SH-SY5Y (cell line): ENCODE results near the gene CARS1.

Source experiments
- GATA2 ChIP-seq: IDR thresholded peaks from 2 replicates; pipeline ENCODE4 v1.6.1; 2011; ENCODE audit warnings: mild to moderate bottlenecking, low read depth, low read length
- GATA3 ChIP-seq: IDR thresholded peaks from 2 replicates; pipeline ENCODE4 v1.6.1; 2011; ENCODE audit warnings: low read depth, mild to moderate bottlenecking, low read length, moderate library complexity

DNA sequence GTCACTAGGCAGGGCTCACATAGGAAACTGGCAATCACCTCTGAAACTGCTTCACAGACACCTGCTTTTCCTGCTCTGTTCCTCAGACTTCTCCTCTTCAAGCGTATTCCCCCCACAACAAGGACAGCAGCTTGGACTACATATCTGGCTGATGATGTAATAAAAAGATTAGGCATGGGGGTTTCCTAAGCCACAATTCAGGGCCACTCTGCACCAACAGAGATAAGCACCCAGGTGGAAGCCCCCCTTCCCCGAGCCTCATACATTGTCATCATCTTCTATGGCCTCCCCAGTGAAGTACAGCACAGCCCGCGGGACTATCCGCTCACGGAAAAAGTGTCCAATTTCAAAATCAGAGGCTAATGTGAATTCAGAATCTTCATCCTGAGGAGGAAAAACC is 103.0 kb downstream of the CARS1 start:
- no peak for TF ChIP-seq GATA3
- no peak for TF ChIP-seq GATA2
